HG02763 (cell line): Measurements from ENCODE around the gene SLC2A9.
"Not testable (repeated sequence)": the region's sequence is repeated elsewhere in the genome, so short reads cannot be mapped to it uniquely, and the experiment has no call there.

Source experiments
- ATAC-seq: cut with Tn5 transposase; IDR thresholded peaks from one replicate; pipeline ENCODE4 v1.9.1; 2021; ENCODE audit warnings: mild to moderate bottlenecking, moderate library complexity; ENCODE audit not compliant: unreplicated experiment

The SLC2A9 gene

DNA sequence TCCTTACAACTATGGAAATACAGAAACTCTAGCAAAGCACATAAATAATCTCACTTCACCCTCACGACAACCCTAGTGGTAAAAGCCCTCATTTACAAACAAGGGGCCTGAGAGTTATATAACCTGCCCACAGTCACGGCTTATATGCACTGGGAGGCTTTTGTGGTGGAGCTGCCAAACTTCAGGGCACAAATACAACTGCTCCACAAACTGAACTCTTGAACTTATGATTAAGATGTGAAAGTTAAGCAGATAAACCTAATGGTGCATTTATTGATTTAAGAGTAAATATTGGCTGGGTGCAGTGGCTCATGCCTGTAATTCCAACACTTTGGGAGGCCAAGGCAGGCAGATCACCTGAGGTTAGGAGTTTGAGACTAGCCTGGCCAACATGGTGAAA lies 19.0 kb downstream of the SLC2A9 start:
- ATAC-seq = no peak

GRCh38 chr4:10001757-10002156 lies 19.5 kb downstream of the SLC2A9 start:
- no peak for ATAC-seq

DNA sequence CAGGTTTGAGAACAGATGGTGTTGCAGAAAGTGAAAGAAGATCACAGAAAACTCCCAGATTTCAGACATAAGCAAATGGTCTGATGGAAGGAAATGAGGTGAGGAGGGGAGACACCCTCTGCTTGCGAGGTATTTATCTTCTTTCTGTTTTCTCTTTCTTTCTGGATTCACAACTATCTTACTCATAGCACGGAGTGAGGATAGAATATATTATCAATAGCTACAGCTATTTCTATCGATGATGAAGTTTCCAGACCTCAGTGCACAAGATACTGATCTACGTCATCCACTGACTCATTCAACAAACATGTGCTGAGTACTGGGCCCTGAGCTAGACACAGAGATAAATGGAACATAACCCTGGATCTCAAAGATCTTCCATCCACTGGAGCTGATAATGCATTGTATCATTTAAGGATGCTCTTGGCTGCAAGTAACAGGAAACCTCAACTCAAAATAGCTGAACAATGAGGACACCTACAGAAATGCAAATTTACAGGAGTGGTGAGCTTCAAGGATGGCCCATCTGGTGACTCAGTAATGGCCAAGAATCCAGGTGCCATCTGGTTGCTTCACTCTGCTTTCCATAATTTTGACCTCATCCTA lies 21.2 kb downstream of the SLC2A9 start:
- peak; percentile 40 for ATAC-seq

DNA sequence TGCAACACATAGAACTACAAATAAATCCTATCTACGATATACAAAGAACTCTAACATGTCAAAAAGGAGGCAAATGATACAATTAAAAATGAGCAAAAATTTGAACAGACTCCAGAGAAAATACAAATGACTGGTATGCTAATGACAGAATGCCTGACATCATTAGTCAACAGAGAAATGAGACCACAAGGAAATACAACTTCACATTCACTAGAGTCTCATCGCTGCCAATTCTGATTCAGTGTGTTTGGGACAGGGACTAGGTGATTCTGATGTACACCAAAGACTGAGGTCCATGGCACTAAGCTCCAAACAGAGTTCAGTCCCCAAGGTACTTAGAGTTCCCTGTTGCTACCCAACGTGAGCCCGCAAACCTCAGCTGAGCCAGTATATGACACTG lies 23.4 kb downstream of the SLC2A9 start:
- ATAC-seq = no peak

- ATAC-seq = no peak
These were observed 24.8 kb downstream of the SLC2A9 start for GRCh38 chr4:9996319-9997110.

DNA sequence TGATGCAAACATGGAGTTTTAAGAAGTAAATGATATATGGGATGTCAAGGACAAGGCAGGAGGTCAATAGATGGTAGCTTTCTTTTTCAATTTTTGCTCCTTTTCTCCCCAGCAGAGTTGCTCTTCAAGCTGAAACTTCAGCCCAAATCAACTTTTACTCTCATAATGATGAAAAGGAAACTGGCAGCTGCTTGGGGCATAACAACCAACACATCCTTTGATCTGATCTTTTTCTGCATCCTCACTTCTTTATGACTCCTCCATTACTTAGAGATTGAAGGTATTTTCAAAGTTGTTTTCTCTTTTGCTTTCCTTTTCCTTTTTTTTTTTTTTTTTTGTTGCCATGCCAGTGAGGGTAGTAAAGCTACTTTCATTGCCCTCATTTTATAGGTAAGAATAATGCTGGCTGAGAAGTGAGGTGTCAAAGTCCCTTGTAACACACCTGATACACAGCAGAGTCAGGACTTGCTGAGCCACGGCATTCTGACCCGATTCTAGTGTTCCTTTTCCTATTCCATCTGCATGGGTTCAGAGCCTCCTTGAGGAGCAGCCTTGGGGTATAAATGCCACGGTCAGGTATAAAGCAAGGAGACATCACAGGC lies 26.9 kb downstream of the SLC2A9 start:
- peak; percentile 64 for ATAC-seq

- no peak for ATAC-seq
These were observed 31.2 kb downstream of the SLC2A9 start for GRCh38 chr4:9989918-9990635.

DNA sequence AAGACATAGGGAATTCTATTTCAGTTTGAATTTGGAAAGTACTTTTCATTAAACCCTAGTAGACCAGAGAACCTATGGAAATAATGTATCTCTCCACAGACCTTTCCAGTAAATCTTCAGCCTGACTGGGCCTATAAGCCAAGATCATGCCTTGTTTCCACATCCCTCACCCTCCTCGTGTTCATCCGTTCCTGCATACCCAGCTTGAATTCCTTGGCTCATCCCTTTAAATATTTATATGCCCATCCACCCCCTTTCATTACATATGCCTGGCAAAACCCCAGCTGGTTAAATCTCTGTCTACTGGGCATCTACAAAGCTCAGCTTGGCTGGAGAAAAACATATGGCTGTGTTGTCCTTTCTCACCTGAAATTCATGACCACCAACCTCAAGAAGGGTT lies 32.4 kb downstream of the SLC2A9 start:
- ATAC-seq = no peak

GRCh38 chr4:9988363-9988749 lies 32.9 kb downstream of the SLC2A9 start:
- ATAC-seq = no peak

- ATAC-seq = peak; percentile 54
These were observed 33.4 kb downstream of the SLC2A9 start for GRCh38 chr4:9987749-9988362.

- no peak for ATAC-seq
These were observed 36.7 kb downstream of the SLC2A9 start for GRCh38 chr4:9984621-9985020.

- ATAC-seq = no peak
These were observed 38.1 kb downstream of the SLC2A9 start for GRCh38 chr4:9983211-9983610.

GRCh38 chr4:9981899-9982298 lies 39.4 kb downstream of the SLC2A9 start:
- not testable (repeated sequence) for ATAC-seq

GRCh38 chr4:9980898-9981297 lies 40.4 kb downstream of the SLC2A9 start:
- no peak for ATAC-seq

- no peak for ATAC-seq
These were observed 42.1 kb downstream of the SLC2A9 start for GRCh38 chr4:9979101-9979701.

DNA sequence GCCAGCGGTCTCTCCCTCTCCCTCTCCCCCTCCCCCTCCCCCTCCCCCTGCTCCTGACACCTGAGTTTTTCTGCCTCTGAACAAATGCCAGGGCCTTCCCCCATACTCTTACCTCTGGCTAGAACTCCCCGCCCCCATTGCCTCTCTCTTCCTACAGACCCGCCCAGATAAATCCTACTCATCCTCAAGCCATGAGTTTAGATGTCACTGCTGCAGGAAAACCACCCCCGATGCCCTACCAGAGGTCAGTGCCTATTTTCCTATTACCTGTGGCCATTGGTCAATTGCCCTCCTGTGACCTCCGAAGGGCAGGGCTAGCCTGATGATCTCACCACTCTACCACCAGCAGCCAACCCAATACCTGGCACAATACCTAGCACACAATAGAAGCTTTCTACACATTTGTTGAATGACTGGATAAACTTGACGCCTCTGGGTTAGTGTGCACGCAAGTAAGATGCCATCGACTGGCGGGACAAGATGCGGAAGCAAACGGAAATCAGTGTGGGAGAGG lies 43.7 kb downstream of the SLC2A9 start:
- ATAC-seq = no peak

DNA sequence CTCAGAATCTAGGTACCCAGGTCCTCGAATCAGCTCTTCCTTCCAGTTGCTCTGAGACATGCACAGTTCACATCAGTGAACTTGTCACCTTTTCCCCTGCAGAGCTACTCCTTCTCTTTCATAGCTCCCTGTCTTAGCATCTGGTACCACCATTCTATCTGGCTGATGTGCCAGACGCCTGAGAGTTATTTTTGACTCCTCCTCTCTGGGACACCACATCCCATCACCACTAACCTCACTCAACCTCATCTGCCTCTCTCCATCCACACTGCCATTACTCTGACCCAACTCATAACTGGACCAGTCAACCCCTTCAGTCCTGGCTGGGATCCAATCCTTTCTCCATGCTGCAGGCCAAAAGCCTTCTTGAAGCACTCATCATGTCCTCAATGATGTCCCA lies 44.5 kb downstream of the SLC2A9 start:
- no peak for ATAC-seq

DNA sequence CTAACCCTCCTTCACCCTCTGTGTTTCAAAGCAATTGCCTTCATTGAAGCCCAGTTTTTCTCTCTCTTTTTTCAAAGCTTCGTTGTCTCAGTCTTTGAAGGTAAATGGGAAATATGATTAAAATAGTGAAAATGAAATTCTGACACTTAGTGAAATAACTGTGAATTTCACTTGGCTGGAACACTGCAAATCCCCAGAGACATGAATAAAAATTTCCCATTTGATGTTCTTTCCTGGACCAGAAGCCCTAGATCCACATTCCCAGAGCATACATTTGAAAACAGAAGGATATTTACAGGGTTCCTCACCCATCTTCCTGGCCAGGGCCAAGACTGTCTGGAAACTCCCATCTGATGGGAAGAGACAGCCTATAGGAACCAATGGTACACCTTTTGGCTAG lies 45.0 kb downstream of the SLC2A9 start:
- no peak for ATAC-seq

- ATAC-seq = no peak
These were observed 49.6 kb downstream of the SLC2A9 start for GRCh38 chr4:9971711-9972110.

GRCh38 chr4:9970399-9971011 lies 50.8 kb downstream of the SLC2A9 start:
- ATAC-seq = peak; percentile 74
